ENCODE results near the gene CEP350. TPM values are rescaled to one million over a fixed set of nuclear protein-coding genes. Genes with fewer than 3 reads are reported as not detected.
"Not testable (repeated sequence)": the region's sequence is repeated elsewhere in the genome, so short reads cannot be mapped to it uniquely, and the experiment has no call there.

Gene CEP350
- total and polyA plus RNA-seq, 2 of the 13 experiments (the other 11 are each of a cell fraction or from before 2014, with no cell fraction given): 7.6 to 35.9 TPM

GRCh38 chr1:179958359-179958758, 3.7 kb downstream of the CEP350 start:
- ChIA-PET CTCF (ENCODE audit: low intra/inter-chr PET ratio, low total read pairs) (no interaction called here), POLR2A (no interaction called here)
- over 99% methylated on average over 3 of the region's 3 CpGs for WGBS (ENCODE audit: low lambda C conversion rate)
- Histone ChIP-seq H3K9me3 (ENCODE audit: low read length) (no peaks in the 10 kb centered on the region), H3K79me2 (ENCODE audit: insufficient read depth, low read length) (peaks cover 69% of the 10 kb centered on the region), H4K20me1 (ENCODE audit: insufficient read depth, low read length) (peaks cover 17% of the 10 kb centered on the region; the same call in 1 of the 2 replicates), H2AFZ (ENCODE audit: low read length) (no peak overlapping the region), H3K36me3 (replicated peaks in 1 of 2; ENCODE audit: control insufficient read depth in 1 of 2, insufficient read depth in 2 of 2, low read length in 2 of 2) (no peaks in the 10 kb centered on the region), H3K9ac (ENCODE audit: insufficient read depth, low read depth, low read length) (no peak overlapping the region), H3K27ac (ENCODE audit: extremely low read length, insufficient read depth, low read length) (no peak overlapping the region), H3K4me2 (ENCODE audit: low read depth, low read length) (no peak overlapping the region; the same call in 1 of the 2 replicates), H3K27me3 (ENCODE audit: control insufficient read depth in 1 of 2, insufficient read depth in 2 of 2, low read length in 2 of 2) (no peaks in the 10 kb centered on the region; a peak in 1 of 5 replicates), H3K4me1 (ENCODE audit: insufficient read depth, low read length) (peaks cover 18% of the 10 kb centered on the region), H3K4me3 (replicated peaks in 1 of 3; ENCODE audit: insufficient read depth in 1 of 3, low read depth in 2 of 3, low read length in 3 of 3) (no peak overlapping the region)
- TF ChIP-seq CENPBD1 (CRISPR knock-in tag; IDR thresholded peaks at IDR 0.05; ENCODE audit: borderline replicate concordance, low read depth) (no peak), ATAD3A (CRISPR knock-in tag; IDR thresholded peaks at IDR 0.05) (no peak), RARG (CRISPR knock-in tag; IDR thresholded peaks at IDR 0.05; ENCODE audit: low read depth) (no peak), ZNF577 (CRISPR knock-in tag; IDR thresholded peaks at IDR 0.05; ENCODE audit: borderline replicate concordance, low read depth) (no peak), NFE2L1 (CRISPR knock-in tag; IDR thresholded peaks at IDR 0.05; ENCODE audit: borderline replicate concordance) (no peak), SMARCE1 (IDR thresholded peaks at IDR 0.05; ENCODE audit: borderline replicate concordance) (no peak), POGZ (CRISPR knock-in tag; IDR thresholded peaks at IDR 0.05) (no peak), ZNF292 (CRISPR knock-in tag; IDR thresholded peaks at IDR 0.05; ENCODE audit: borderline replicate concordance, low read depth) (no peak), YEATS4 (CRISPR knock-in tag; IDR thresholded peaks at IDR 0.05; ENCODE audit: borderline replicate concordance) (no peak), XRCC5 (optimal IDR thresholded peaks at IDR 0.05; ENCODE audit: low read length) (no peak), TEAD2 (CRISPR knock-in tag; IDR thresholded peaks at IDR 0.05) (no peak), SP4 (CRISPR knock-in tag; IDR thresholded peaks at IDR 0.05) (no peak), ZNF343 (CRISPR knock-in tag; IDR thresholded peaks at IDR 0.05) (no peak), ETV6 (CRISPR knock-in tag; conservative IDR thresholded peaks at IDR 0.05) (no peak), GTF2F1 (IDR thresholded peaks at IDR 0.05; ENCODE audit: low read length) (no peak), SSRP1 (CRISPR knock-in tag; IDR thresholded peaks at IDR 0.05) (no peak), ATF7-NPFF (CRISPR knock-in tag; IDR thresholded peaks at IDR 0.05; ENCODE audit: low read depth) (no peak), HNF4A (CRISPR knock-in tag; IDR thresholded peaks at IDR 0.05) (no peak), REPIN1 (CRISPR knock-in tag; IDR thresholded peaks at IDR 0.05; ENCODE audit: borderline replicate concordance, low read depth) (no peak), ZNF563 (CRISPR knock-in tag; IDR thresholded peaks at IDR 0.05) (no peak)
- intact Hi-C loops (cut with micrococcal nuclease; ENCODE audit: unreplicated experiment) (loop anchor here (10.0 kb wide), 2 partner anchors 66 to 196 kb away; partner anchors contain the start of gene QSOX1), in situ Hi-C loops (cut with HindIII; ENCODE audit: extremely low pct_ligation_motif_present, low pct_unique_long_range_greater_than_20kb) (no loop called here)
- BruUV-seq (replicated peaks): no TSS peak
- ATAC-seq (no peak), DNase-seq (ENCODE audit: low spot score) (no peak), FAIRE-seq (no peak)

- H3K27ac ChIP-seq (ENCODE audit: extremely low read length, insufficient read depth, low read length); intact Hi-C loops (cut with micrococcal nuclease; ENCODE audit: unreplicated experiment); H3K27me3 ChIP-seq (ENCODE audit: control insufficient read depth in 1 of 2, insufficient read depth in 2 of 2, low read length in 2 of 2); DNase-seq (ENCODE audit: low spot score); H3K4me3 ChIP-seq (replicated peaks in 1 of 3; ENCODE audit: insufficient read depth in 1 of 3, low read depth in 2 of 3, low read length in 3 of 3); BruUV-seq (replicated peaks); H3K36me3 ChIP-seq (replicated peaks in 1 of 2; ENCODE audit: control insufficient read depth in 1 of 2, insufficient read depth in 2 of 2, low read length in 2 of 2); H3K4me2 ChIP-seq (ENCODE audit: low read depth, low read length); H2AFZ ChIP-seq (ENCODE audit: low read length); H3K9ac ChIP-seq (ENCODE audit: insufficient read depth, low read depth, low read length); in situ Hi-C loops (cut with HindIII; ENCODE audit: extremely low pct_ligation_motif_present, low pct_unique_long_range_greater_than_20kb); ATAC-seq; H3K4me1 ChIP-seq (ENCODE audit: insufficient read depth, low read length); H4K20me1 ChIP-seq (ENCODE audit: insufficient read depth, low read length); POLR2A ChIA-PET; FAIRE-seq; CTCF ChIA-PET (ENCODE audit: low intra/inter-chr PET ratio, low total read pairs): not testable (repeated sequence)
- WGBS (ENCODE audit: low lambda C conversion rate): 99% methylated on average over 8 of the region's 8 CpGs
- peaks cover 83% of the 10 kb centered on the region for H3K79me2 ChIP-seq (ENCODE audit: insufficient read depth, low read length)
- H3K9me3 ChIP-seq (ENCODE audit: low read length): peaks cover 11% of the 10 kb centered on the region
These were observed 7.6 kb downstream of the CEP350 start for GRCh38 chr1:179962168-179962567.
